Karpas-422 (cell line): ENCODE data around the gene PTPN6. TPM values are rescaled to one million over a fixed set of nuclear protein-coding genes. Genes with fewer than 3 reads are reported as not detected.

Source experiments
- DNase-seq: peaks from one replicate; pipeline ENCODE4 v3.0.0-alpha.2; 2015
- H2AFZ ChIP-seq: fragments of 200-600 bp; sonication (generic); 2 replicates; pipeline ENCODE4 v1.6.1; 2014; ENCODE audit warnings: antibody characterized with exemption, low read length, mixed read lengths
- H3K27ac ChIP-seq: fragments of 200-600 bp; sonication (generic); 2 replicates; pipeline ENCODE4 v1.5.1; 2014; ENCODE audit warnings: mild to moderate bottlenecking, low read length, moderate library complexity
- H3K27me3 ChIP-seq: fragments of 200-600 bp; sonication (generic); 2 replicates; pipeline ENCODE4 v1.6.1; 2014; ENCODE audit warnings: low read length, mixed read lengths
- H3K36me3 ChIP-seq: fragments of 200-600 bp; sonication (generic); 2 replicates; pipeline ENCODE4 v1.6.1; 2014; ENCODE audit warnings: low read length, mixed read lengths; ENCODE audit not compliant: insufficient read depth
- H3K4me1 ChIP-seq: fragments of 200-600 bp; sonication (generic); 2 replicates; pipeline ENCODE4 v1.6.1; 2014; ENCODE audit warnings: mild to moderate bottlenecking, low read length, mixed read lengths
- H3K4me2 ChIP-seq: fragments of 200-600 bp; sonication (generic); 2 replicates; pipeline ENCODE4 v1.6.1; 2014; ENCODE audit warnings: low read length, low read depth, mild to moderate bottlenecking; ENCODE audit not compliant: poor library complexity, severe bottlenecking
- H3K4me3 ChIP-seq: fragments of 200-600 bp; sonication (generic); 2 replicates; pipeline ENCODE4 v1.5.1; 2014; ENCODE audit warnings: mild to moderate bottlenecking, antibody characterized with exemption, low read length, mixed read lengths
- H3K79me2 ChIP-seq: fragments of 200-600 bp; sonication (generic); 2 replicates; pipeline ENCODE4 v1.6.1; 2014; ENCODE audit warnings: mild to moderate bottlenecking, low read length, mixed read lengths
- H3K9ac ChIP-seq: fragments of 200-600 bp; sonication (generic); 2 replicates; pipeline ENCODE4 v1.6.0; 2014; ENCODE audit warnings: low read length
- H3K9me2 ChIP-seq: fragments of 200-600 bp; sonication (generic), shearing (Covaris generic); replicated peaks from 2 replicates; pipeline ENCODE4 v1.6.0; 2014; ENCODE audit warnings: mild to moderate bottlenecking, low read length, moderate library complexity; ENCODE audit not compliant: insufficient read depth
- H3K9me3 ChIP-seq: fragments of 300-700, 200-600 bp; sonication (generic); 2 replicates; pipeline ENCODE4 v1.6.1; 2014; ENCODE audit warnings: low read length, mixed read lengths
- H4K20me1 ChIP-seq: fragments of 200-600 bp; sonication (generic); 2 replicates; pipeline ENCODE4 v1.6.1; 2014; ENCODE audit warnings: mild to moderate bottlenecking, antibody characterized with exemption, low read length, low read depth; ENCODE audit not compliant: insufficient read depth
- total RNA-seq: library from RNA; depleted of rRNA; stranded (reverse); fragments of >200 nt; shearing (Covaris generic); gene quantifications from 2 replicates; pipeline ENCODE4 v1.2.3, GENCODE V29; 2014; ENCODE audit warnings: low replicate concordance

PTPN6 gene
- total RNA-seq, 1 experiment from 2014 or later, result 411 TPM

DNA sequence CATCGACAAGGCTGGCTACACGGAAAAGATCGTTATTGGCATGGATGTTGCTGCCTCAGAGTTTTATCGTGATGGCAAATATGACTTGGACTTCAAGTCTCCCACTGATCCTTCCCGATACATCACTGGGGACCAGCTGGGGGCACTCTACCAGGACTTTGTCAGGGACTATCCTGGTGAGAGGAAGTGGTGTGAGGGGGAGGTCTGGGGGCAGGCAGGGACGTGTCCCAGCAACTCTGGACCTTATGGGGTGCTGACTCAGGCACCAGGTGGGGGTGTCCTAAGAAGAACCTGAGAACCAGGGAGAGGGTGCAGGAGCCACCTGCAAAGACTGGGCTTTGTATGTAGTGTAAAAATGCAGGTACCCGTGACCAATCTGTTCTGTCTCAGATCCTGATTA, 31.6 kb upstream of the PTPN6 start:
- no peak overlapping the region for H2AFZ ChIP-seq
- H3K9me3 ChIP-seq, result no peaks in the 10 kb centered on the region
- 0 out of 2 replicates have a peak, but pooled peaks cover 5% of the 10 kb centered on the region for H3K79me2 ChIP-seq
- H3K4me2 ChIP-seq, result no peak overlapping the region
- H4K20me1 ChIP-seq, result no peaks in the 10 kb centered on the region
- no peaks in the 10 kb centered on the region; the same call in 1 of the 2 replicates for H3K36me3 ChIP-seq
- no peak overlapping the region for H3K27ac ChIP-seq
- H3K9me2 ChIP-seq, result no peaks in the 10 kb centered on the region
- no peak overlapping the region for H3K4me3 ChIP-seq
- peaks cover 54% of the 10 kb centered on the region for H3K4me1 ChIP-seq
- peak; percentile 41 for DNase-seq
- no peak overlapping the region for H3K9ac ChIP-seq
- H3K27me3 ChIP-seq, result no peaks in the 10 kb centered on the region

- Histone ChIP-seq H4K20me1 (no peaks in the 10 kb centered on the region), H3K27me3 (no peaks in the 10 kb centered on the region), H3K9me2 (no peaks in the 10 kb centered on the region), H3K4me2 (peak overlapping the region; percentile 65), H3K9me3 (no peaks in the 10 kb centered on the region), H3K9ac (no peak overlapping the region), H3K4me1 (peaks cover 59% of the 10 kb centered on the region), H2AFZ (no peak overlapping the region), H3K27ac (peak overlapping the region; percentile 81; the same call in 1 of the 2 replicates), H3K4me3 (no peak overlapping the region), H3K79me2 (no peaks in the 10 kb centered on the region), H3K36me3 (no peaks in the 10 kb centered on the region; the same call in 1 of the 2 replicates)
- DNase-seq, result no peak
These were observed 29.6 kb upstream of the PTPN6 start for GRCh38 chr12:6921539-6921938.

DNA sequence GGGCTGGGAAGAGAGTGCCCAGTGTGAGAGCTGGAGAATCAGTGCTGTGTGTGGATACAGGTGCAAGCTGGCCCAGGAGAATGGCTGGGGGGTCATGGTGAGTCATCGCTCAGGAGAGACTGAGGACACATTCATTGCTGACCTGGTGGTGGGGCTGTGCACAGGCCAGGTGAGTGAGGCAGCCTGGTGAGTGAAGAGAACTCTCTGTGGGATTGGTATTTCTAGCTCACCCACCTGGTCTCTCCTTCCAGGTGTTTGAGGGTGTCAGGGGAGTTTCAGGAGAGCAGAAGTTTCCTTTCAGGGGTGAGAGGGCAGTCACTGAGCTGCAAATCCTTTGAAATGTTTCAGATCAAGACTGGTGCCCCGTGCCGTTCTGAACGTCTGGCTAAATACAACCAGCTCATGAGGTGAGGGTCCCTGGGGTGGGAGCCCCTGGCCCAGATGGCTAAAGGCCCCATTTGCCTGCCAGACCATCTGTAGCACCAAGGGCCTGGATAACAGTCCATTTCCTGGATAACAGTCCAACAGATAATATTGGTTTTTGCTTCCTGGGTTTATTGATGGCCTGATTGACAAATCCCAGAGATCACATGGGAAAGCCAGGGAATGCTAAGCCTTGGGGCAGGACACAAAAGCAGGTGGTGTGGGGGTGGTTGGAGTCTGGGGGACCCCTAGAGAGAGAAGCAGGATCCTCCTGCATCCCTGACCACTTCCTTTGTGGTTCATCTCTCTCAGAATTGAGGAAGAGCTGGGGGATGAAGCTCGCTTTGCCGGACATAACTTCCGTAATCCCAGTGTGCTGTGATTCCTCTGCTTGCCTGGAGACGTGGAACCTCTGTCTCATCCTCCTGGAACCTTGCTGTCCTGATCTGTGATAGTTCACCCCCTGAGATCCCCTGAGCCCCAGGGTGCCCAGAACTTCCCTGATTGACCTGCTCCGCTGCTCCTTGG, 28.9 kb upstream of the PTPN6 start:
- no peaks in the 10 kb centered on the region for H3K27me3 ChIP-seq
- H3K9me3 ChIP-seq, result no peaks in the 10 kb centered on the region
- H2AFZ ChIP-seq, result no peak overlapping the region; the same call in 1 of the 2 replicates
- no peaks in the 10 kb centered on the region for H3K9me2 ChIP-seq
- peaks cover 6% of the 10 kb centered on the region; the same call in 1 of the 2 replicates for H3K79me2 ChIP-seq
- H4K20me1 ChIP-seq, result no peaks in the 10 kb centered on the region
- H3K9ac ChIP-seq, result peak overlapping the region; percentile 51
- peaks cover 64% of the 10 kb centered on the region for H3K4me1 ChIP-seq
- H3K4me3 ChIP-seq, result peak overlapping the region; percentile 15; the same call in 1 of the 2 replicates
- DNase-seq, result peak; percentile 80
- no peaks in the 10 kb centered on the region for H3K36me3 ChIP-seq
- peak overlapping the region; percentile 65 for H3K4me2 ChIP-seq
- peak overlapping the region; percentile 81 for H3K27ac ChIP-seq

DNA sequence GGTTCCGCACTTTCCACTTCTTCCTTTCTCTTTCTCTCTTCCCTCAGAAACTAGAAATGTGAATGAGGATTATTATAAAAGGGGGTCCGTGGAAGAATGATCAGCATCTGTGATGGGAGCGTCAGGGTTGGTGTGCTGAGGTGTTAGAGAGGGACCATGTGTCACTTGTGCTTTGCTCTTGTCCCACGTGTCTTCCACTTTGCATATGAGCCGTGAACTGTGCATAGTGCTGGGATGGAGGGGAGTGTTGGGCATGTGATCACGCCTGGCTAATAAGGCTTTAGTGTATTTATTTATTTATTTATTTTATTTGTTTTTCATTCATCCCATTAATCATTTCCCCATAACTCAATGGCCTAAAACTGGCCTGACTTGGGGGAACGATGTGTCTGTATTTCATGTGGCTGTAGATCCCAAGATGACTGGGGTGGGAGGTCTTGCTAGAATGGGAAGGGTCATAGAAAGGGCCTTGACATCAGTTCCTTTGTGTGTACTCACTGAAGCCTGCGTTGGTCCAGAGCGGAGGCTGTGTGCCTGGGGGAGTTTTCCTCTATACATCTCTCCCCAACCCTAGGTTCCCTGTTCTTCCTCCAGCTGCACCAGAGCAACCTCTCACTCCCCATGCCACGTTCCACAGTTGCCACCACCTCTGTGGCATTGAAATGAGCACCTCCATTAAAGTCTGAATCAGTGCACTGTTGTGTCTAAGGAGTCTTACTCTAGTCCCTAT, 28.0 kb upstream of the PTPN6 start:
- H4K20me1 ChIP-seq, result no peaks in the 10 kb centered on the region
- H3K9ac ChIP-seq, result peak overlapping the region; percentile 51
- peak overlapping the region; percentile 15; the same call in 1 of the 2 replicates for H3K4me3 ChIP-seq
- H3K9me2 ChIP-seq, result no peaks in the 10 kb centered on the region
- peak overlapping the region; percentile 65 for H3K4me2 ChIP-seq
- DNase-seq, result peak; percentile 73
- H3K79me2 ChIP-seq, result peaks cover 10% of the 10 kb centered on the region; the same call in 1 of the 2 replicates
- peaks cover 64% of the 10 kb centered on the region for H3K4me1 ChIP-seq
- no peak overlapping the region; the same call in 1 of the 2 replicates for H2AFZ ChIP-seq
- H3K27me3 ChIP-seq, result no peaks in the 10 kb centered on the region
- H3K9me3 ChIP-seq, result no peaks in the 10 kb centered on the region
- H3K36me3 ChIP-seq, result no peaks in the 10 kb centered on the region
- H3K27ac ChIP-seq, result peak overlapping the region; percentile 81

DNA sequence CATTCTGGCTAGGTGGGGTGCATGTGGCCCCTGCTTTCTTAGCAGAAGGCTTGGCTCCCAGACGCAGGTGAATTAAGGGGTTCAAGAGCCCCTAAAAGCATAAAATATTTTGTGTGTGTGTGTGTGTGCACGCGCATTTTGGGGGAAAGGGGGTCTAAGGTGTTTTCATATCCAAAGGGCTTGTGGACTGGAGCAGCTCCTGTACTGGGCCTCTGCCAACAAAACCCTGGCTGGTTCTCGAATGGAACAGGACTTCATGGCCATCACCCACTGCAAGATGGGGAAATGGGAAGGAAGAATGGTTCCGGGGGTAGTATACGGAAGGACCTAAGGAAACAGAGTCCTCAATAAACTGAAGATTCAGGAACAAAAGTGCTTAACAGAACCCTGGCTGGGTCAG, 27.3 kb upstream of the PTPN6 start:
- Histone ChIP-seq H3K4me2 (peak overlapping the region; percentile 65), H3K36me3 (no peaks in the 10 kb centered on the region), H3K27ac (peak overlapping the region; percentile 81), H2AFZ (no peak overlapping the region), H3K27me3 (no peaks in the 10 kb centered on the region), H3K9me3 (no peaks in the 10 kb centered on the region), H3K9ac (peak overlapping the region; percentile 32; the same call in 1 of the 2 replicates), H3K79me2 (peaks cover 16% of the 10 kb centered on the region), H3K9me2 (no peaks in the 10 kb centered on the region), H4K20me1 (no peaks in the 10 kb centered on the region), H3K4me3 (no peak overlapping the region), H3K4me1 (peaks cover 65% of the 10 kb centered on the region)
- no peak for DNase-seq

DNA sequence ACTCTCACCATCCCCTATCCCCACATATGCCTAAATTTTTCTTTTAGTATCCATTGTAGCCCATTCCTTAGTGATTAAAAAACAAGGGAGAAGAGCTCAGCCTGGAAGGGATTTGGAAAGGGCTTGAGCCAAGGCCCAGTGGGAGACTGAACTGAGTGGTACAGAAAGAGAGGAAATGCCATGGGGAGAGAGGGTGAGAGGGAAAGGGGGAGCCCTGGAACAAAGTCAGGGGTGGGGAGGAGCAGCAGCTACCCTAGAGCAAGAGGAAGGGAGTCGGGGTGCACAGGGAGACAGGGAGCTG, 26.0 kb upstream of the PTPN6 start:
- H3K4me2 ChIP-seq, result peak overlapping the region; percentile 65
- H4K20me1 ChIP-seq, result no peaks in the 10 kb centered on the region
- H3K79me2 ChIP-seq, result peaks cover 29% of the 10 kb centered on the region
- H3K27me3 ChIP-seq, result no peaks in the 10 kb centered on the region
- H3K4me1 ChIP-seq, result peaks cover 73% of the 10 kb centered on the region
- H3K9me2 ChIP-seq, result no peaks in the 10 kb centered on the region
- H3K4me3 ChIP-seq, result no peak overlapping the region
- H3K27ac ChIP-seq, result no peak overlapping the region
- no peaks in the 10 kb centered on the region for H3K36me3 ChIP-seq
- H3K9ac ChIP-seq, result no peak overlapping the region
- H2AFZ ChIP-seq, result no peak overlapping the region
- H3K9me3 ChIP-seq, result no peaks in the 10 kb centered on the region
- DNase-seq, result no peak

DNA sequence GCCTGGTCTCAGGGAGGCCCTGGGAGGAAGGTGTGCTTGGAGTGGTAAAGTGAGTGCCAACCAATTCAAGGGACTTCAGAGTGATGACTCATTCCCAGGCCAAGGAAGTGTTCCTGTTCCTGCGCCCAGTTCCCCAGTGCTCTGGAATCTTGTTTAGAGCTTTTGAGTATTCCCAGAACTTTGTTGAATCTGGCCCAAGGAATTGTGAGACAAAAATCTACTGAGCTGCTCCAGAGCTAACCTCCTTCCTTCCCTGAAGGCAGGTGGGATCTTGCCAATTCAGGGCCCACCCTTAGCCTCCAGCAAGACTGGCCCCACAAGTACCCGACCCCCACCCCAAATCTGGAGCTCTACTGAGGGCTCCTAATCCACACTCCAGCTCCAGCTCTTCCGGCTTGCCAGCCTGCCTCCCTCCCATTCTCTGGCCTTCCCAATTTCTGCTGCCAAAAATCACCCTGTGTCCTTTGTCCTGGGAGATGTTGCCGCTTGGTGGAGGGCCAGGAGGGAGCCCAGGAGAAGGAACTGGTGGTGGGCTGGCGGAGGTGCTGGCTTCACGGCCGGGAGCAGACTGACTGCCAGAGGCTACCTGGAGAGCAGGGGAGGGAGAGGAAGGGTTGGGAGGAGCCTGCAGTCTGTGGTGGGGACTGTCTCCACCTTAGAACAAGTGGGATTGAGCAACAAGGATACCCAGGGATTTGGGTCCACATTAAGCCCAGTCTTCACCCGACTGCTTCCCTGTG, 25.4 kb upstream of the PTPN6 start:
- H3K4me2 ChIP-seq, result no peak overlapping the region
- peaks cover 31% of the 10 kb centered on the region for H3K79me2 ChIP-seq

More for the DNA sequence above, 25.4 kb upstream of the PTPN6 start:
- Histone ChIP-seq H3K9ac (no peak overlapping the region), H4K20me1 (no peaks in the 10 kb centered on the region), H3K4me1 (peaks cover 73% of the 10 kb centered on the region), H3K27me3 (no peaks in the 10 kb centered on the region), H2AFZ (no peak overlapping the region), H3K27ac (no peak overlapping the region), H3K4me3 (no peak overlapping the region), H3K9me2 (no peaks in the 10 kb centered on the region), H3K36me3 (no peaks in the 10 kb centered on the region), H3K9me3 (no peaks in the 10 kb centered on the region)
- peak; percentile 52 for DNase-seq
